Activated CD4-positive, alpha-beta T cell treated with anti-CD3 and anti-CD28 coated beads, Interleukin-2, amount 50 U/mL, for 1 hour (primary cell): ENCODE measurements around the gene NCAPH2.
"Not testable (repeated sequence)": the region's sequence is repeated elsewhere in the genome, so short reads cannot be mapped to it uniquely, and the experiment has no call there.

ENCODE experiments used
- DNase-seq: peaks from one replicate; pipeline ENCODE4 v3.0.0-alpha.2; 2020

Gene NCAPH2

GRCh38 chr22:50531546-50531961 is 23.5 kb downstream of the NCAPH2 start:
- DNase-seq: peak; percentile 61

DNA sequence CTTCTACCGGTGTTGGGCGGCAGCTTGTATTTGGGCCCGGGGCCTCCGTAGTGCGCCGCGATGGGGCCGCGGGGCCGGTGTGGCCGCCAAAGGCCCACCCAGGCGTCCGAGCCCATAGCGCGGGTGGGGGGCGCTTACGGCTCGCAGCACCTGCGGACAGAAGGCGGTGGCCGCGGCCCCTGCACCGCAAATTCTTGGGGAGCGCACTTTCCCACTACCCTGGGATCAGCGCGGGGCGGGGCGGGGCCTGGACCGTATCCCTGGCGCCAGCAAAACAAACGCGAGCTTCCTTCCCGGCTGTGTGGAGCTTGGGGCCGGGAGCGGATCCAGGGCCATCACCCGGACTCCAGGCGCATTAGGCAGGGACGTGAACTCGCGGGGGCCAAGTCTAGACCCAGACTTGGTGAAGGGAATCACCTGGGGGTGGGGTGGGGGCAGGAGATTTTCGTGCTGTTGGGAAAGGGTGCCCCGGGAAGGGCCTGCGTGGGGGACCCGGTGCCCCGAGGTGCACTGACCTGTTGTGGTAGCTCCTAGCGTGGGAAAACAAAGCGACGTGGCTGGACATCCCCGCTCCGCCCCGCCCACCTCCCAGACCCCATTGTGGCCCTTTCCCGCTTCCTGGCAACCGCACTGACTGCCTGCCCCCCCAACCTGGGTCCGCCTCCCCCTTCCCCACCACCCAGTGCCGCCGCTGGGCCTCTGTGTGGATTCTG is 24.1 kb downstream of the NCAPH2 start:
- DNase-seq: no peak

DNA sequence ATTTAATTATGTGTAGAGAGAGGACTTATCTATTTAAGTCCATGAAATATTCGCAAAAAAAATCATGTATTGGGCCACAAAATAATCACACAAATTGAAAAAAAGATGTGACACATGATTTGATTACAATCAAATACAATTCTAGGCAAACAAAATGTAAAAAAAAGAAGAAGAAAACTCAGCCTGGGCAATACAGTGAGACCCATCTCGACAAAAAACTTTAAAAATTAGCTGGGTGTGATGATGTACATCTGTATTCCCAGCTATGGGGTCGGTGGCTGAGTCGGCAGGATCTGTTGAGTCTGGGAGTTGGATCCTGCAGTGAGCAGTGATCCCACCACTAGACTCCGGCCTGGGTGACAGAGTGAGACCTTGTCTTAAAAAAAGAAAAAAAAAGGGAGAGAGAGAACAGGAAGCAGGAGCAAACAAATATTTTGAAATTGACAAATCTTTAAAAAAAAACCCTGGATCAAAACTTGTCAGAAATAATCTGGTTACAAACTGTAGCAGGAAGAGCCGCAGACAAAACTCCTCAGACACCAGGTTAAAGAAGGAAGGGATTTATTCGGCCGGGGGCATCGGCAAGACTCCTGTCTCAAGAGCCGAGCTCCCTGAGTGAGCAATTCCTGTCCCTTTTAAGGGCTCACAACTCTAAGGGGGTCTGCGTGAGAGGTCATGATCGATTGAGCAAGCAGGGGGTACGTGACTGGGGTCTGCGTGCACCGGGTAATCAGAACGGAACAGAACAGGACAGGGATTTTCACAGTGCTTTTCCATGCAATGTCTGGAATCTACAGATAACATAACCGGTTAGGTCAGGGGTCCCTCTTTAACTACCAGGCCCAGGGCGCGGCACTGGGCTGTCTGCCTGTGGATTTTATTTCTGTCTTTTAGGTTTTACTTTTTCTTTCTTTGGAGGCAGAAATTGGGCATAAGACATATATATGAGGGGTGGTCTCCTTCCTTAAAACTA is 25.1 kb downstream of the NCAPH2 start:
- DNase-seq: no peak

- DNase-seq: not testable (repeated sequence)
These were observed 26.1 kb downstream of the NCAPH2 start for GRCh38 chr22:50533856-50534711.

- no peak for DNase-seq
These were observed 27.1 kb downstream of the NCAPH2 start for GRCh38 chr22:50535113-50535512.

DNA sequence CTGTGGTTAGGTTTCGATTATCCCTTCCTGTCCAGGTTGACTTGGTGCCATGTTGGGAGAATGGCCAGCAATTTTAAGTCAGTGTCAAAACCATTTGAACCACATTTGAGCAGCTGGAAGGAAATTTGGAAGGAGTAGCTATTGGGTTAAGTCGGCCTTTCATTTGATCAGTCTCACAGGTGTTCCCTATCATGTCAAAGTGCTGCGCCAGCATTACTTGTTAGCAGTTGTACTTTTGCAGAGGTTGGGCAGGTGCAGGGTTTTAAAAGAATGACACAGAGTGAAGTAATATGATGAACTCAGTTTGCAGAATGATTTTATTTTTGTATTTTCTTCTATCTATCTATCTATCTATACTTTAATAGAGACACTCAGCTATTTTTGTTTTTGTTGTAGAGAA is 28.2 kb downstream of the NCAPH2 start:
- no peak for DNase-seq

DNA sequence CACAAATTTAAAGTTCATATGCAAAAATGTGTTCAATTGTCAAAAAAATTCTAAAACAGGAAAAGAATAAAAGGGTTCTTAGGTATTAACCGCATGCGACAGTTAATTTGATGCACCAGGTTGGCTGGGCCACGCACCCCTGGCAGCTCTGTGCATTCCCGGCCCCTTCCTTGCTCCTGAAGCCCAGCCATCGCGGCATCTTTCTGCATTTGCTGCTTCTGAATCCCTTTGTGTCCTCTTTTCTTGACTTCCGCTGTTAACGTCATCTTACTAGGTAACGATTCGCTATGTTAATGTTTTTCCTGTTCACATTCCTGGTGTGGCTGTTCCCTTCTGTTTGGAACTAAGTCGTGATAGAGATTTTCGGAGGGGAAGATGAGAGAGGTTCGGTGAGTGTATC is 29.7 kb downstream of the NCAPH2 start:
- DNase-seq: no peak

- DNase-seq: no peak
These were observed 32.4 kb downstream of the NCAPH2 start for GRCh38 chr22:50540381-50540780.

DNA sequence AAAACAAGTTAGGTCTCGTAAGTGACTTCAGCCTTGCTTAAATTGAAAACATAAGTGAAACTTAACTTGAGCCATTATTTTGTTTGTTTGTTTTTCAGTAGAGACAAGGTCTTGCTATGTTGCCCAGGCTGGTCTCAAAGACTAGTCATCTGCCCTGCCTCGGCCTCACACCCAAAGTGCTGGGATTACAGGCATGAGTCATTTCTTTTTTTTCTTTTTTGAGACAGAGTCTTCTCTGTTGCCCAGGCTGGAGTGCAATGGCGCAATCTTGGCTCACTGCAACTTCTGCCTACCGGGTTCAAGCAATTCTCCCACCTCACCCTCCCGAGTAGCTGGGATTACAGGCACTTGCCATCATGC is 33.6 kb downstream of the NCAPH2 start:
- DNase-seq: not testable (repeated sequence)

- DNase-seq: no peak
These were observed 34.4 kb downstream of the NCAPH2 start for GRCh38 chr22:50542416-50542927.

DNA sequence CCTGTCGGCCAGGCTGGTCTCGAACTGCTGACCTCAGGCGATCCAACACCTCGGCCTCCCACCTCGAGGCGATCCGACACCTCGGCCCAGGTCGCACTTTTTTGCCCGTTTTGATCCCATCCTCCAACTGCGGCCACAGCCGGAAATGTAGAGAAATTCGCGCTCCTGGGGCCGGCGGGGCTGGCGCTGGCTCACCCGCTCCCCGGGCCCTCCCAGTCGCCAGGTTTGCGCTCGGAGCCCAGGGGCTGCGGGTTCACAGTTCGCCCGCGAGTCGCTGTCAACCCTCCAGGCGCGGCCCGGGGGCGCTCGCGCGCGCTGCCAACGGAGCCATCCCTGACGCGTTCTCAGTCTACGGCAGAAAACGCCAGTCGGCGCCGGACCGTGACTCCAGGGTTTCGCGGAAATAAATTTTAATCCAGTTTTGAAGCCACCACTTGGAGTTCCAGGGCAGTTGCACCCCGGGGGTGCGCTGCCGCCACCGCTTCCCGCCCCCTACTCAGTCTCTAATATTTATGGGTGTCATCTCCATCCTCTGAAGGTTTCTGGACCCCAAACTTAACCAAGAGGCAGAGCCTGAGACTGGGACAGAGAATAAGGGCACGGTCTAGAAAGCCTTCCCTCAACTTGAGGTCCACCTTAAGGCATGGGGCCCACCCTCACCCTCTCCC is 36.2 kb downstream of the NCAPH2 start:
- peak; percentile 82 for DNase-seq

GRCh38 chr22:50544746-50545253 is 36.8 kb downstream of the NCAPH2 start:
- DNase-seq: no peak

DNA sequence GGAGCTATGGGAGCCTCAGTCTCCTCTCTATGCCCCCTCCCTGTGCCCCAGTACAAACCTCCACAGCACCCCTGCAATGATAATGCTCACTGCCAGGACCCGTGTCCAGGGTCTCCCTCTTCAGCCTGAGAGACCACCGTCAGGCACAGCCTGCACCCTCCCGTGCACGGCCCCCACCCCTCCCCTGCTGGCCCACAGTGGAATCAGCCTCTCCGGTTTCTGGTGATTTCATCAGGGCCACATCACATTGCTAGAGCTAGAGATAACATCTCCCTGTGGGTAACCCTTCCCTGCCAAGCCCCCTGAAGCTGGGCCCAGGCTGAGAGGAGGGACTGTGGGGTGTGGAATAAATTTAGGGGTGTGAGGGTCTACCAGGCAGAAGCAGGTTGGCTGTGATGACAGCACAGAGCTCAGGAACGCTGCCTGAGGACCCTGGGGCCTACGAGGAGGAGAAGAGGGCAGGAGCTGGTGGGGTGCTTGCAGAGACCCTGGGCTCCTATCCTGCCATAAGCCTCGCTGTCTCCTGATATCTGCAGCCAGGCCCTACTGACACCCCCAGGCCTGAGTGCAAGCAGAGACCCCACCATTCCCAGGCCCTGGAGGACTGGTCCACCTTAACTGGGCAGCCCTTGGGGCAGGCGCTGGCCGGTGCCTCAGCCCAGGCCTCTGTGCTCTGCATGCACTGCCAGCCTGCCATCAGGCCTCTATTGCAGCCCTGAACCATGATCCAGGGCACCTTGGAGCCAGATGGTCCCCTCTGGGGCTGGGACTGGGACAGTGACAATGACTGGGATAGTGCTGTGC is 37.7 kb downstream of the NCAPH2 start, which contains the start of gene KLHDC7B:
Gene KLHDC7B, plus strand, starts transcription at position 378 of the 804 bp plus-strand sequence. Its CDS starts 345 bp downstream, at position 723.
- DNase-seq: no peak

DNA sequence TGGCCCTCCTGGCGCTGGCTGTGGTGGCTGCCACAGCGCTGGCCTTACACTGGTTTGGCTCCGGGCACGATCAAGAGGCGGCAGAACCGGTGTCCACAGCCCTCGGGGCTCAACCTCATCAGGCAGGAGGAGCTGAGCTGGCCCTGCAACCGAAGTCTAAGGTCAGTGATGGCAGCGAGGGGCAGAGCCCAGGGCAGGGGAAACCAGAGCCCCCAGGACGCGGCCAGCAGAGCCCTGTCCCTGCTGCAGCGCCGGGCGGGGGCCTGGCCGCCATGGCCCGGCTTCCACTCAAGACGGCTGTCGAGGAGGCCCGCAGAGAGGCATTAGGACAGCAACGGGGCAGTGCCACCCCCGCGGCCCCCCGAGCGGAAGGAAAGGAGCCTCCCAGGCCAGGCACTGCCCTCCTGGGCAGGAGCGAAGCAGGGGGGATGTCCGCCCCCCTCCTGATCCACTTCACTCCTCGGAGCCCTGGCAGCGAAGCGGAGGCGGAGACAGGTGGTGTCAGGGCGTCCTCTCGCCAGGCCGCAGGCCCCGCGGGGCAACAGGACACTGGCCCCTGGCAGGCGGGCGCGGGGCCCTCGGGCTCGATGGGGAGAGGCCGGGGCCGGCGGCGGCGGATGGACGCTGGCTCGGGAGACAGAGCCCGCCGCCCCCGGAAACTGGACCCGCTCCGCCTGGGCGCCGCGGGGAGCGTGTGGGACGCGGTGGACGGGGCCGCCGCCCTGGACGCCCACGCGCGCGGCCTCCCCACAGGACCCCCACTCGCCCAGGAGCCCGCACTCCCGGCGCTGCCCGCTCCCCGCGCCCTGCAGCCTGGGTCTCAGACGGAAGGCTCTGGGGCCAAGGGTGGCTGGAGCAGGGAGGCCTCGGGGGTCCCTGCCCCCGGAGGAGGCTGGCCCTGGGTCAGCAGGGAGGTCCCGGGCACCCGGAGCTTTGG is 38.6 kb downstream of the NCAPH2 start:
- no peak for DNase-seq

- DNase-seq: no peak
These were observed 39.4 kb downstream of the NCAPH2 start for GRCh38 chr22:50547263-50547985.

GRCh38 chr22:50548040-50548920 is 40.3 kb downstream of the NCAPH2 start:
- peak; percentile 54 for DNase-seq

GRCh38 chr22:50548921-50549790 is 41.1 kb downstream of the NCAPH2 start:
- no peak for DNase-seq
